Loucy (cell line): ENCODE measurements around the gene VPS51.

ENCODE experiments used
- H2AFZ ChIP-seq: fragments of 200-600 bp; sonication (generic); 2 replicates; pipeline ENCODE4 v1.6.0; 2016; ENCODE audit warnings: antibody characterized with exemption, mild to moderate bottlenecking, low read length, moderate library complexity
- H3F3A ChIP-seq: fragments of 200-600 bp; 2 replicates; pipeline ENCODE4 v1.6.0; 2016; ENCODE audit warnings: antibody characterized with exemption, low read depth, mild to moderate bottlenecking
- H3K27me3 ChIP-seq: fragments of 200-600 bp; sonication (generic); 2 replicates; pipeline ENCODE4 v1.6.1; 2014; ENCODE audit warnings: low read length, mild to moderate bottlenecking; ENCODE audit not compliant: insufficient read depth, poor library complexity, severe bottlenecking
- H3K36me3 ChIP-seq: fragments of 200-600 bp; sonication (generic); 2 replicates; pipeline ENCODE4 v1.6.1; 2016; ENCODE audit warnings: low read length; ENCODE audit not compliant: insufficient read depth
- H3K4me1 ChIP-seq: fragments of 200-600 bp; sonication (generic); 2 replicates; pipeline ENCODE4 v1.5.1; 2014; ENCODE audit warnings: low read length, mild to moderate bottlenecking; ENCODE audit not compliant: insufficient read depth, poor library complexity, severe bottlenecking
- H3K4me2 ChIP-seq: fragments of 200-600 bp; sonication (generic); 2 replicates; pipeline ENCODE4 v1.6.0; 2014; ENCODE audit warnings: antibody characterized with exemption, low read length, low read depth, mild to moderate bottlenecking; ENCODE audit not compliant: poor library complexity, severe bottlenecking
- H3K4me3 ChIP-seq: fragments of 200-600 bp; sonication (generic); 2 replicates; pipeline ENCODE4 v1.5.1; 2014; ENCODE audit warnings: low read length, mild to moderate bottlenecking, mixed read lengths; ENCODE audit not compliant: poor library complexity, severe bottlenecking
- H3K79me2 ChIP-seq: fragments of 200-600 bp; sonication (generic); 2 replicates; pipeline ENCODE4 v1.6.1; 2014; ENCODE audit warnings: low read length; ENCODE audit not compliant: insufficient read depth
- H3K9ac ChIP-seq: fragments of 200-600 bp; sonication (generic); 2 replicates; pipeline ENCODE4 v1.6.0; 2014; ENCODE audit warnings: mild to moderate bottlenecking, low read depth, low read length, moderate library complexity; ENCODE audit not compliant: poor library complexity, severe bottlenecking
- H3K9me2 ChIP-seq: fragments of 200-600 bp; sonication (generic); replicated peaks from 2 replicates; pipeline ENCODE4 v1.6.1; 2016; ENCODE audit warnings: low read depth, low read length, mixed read lengths
- H3K9me3 ChIP-seq: fragments of 200-600 bp; sonication (generic); 2 replicates; pipeline ENCODE4 v1.6.1; 2014; ENCODE audit warnings: mild to moderate bottlenecking, antibody characterized with exemption, low read length, low read depth; ENCODE audit not compliant: insufficient read depth
- H4K20me1 ChIP-seq: fragments of 200-600 bp; sonication (generic); 2 replicates; pipeline ENCODE4 v1.6.0; 2014; ENCODE audit warnings: antibody characterized with exemption, low read length, mild to moderate bottlenecking; ENCODE audit not compliant: insufficient read depth, poor library complexity, severe bottlenecking
- CTCF ChIP-seq: fragments of 200-600 bp; sonication (generic); conservative IDR thresholded peaks from 2 replicates; pipeline ENCODE4 v1.5.1; 2014; ENCODE audit warnings: mild to moderate bottlenecking, antibody characterized with exemption, low read length
- EZH2phosphoT487 ChIP-seq: fragments of 200-600 bp; IDR thresholded peaks from 2 replicates; pipeline ENCODE4 v1.6.1; 2018; ENCODE audit warnings: antibody characterized with exemption, mild to moderate bottlenecking, moderate library complexity, borderline replicate concordance

The VPS51 gene

GRCh38 chr11:65069217-65069616 is 26.8 kb upstream of the VPS51 start:
- Histone ChIP-seq H3K9me2 (no peaks in the 10 kb centered on the region), H3K79me2 (no peaks in the 10 kb centered on the region), H3K9ac (no peak overlapping the region), H4K20me1 (no peaks in the 10 kb centered on the region), H3K4me2 (no peak overlapping the region), H3K27me3 (no peaks in the 10 kb centered on the region), H2AFZ (no peak overlapping the region), H3F3A (no peaks in the 10 kb centered on the region), H3K4me3 (no peak overlapping the region), H3K4me1 (no peaks in the 10 kb centered on the region), H3K36me3 (no peaks in the 10 kb centered on the region), H3K9me3 (no peaks in the 10 kb centered on the region)
- TF ChIP-seq CTCF = no peak
- no peak for TF ChIP-seq EZH2phosphoT487

DNA sequence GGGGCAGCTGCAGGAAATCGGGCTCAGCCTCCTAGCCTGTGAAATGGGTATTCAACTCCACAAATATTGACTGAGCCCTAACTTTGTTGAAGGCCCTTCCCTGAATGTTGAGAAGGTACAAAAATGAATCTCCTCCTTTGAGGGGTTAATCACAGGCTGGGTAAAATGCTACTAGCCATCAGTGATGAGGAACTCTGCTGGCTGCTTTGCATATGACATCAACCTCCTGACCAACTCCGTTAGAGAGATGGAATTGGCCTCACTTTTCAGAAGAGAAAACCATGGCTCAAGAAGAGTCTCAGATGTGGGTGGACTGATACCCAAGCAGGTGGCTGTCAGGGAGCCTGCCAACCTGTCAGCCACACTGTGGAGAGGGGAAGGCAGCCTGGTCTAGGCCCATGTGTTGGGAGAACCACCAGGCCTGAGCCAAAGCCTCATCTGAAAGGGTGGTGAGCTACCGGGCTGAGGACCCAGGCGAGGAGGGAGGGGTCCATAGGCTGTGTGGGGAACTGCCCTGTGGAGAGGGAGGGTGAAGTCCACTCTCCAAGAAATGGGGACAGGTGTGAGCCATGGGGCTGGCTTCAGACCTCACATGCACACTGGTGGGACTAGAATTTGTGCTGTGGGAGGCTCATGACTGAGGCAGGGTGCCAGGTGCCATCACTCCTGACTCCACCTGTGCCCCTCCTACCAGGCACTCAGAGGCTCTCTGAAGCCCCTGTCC is 23.9 kb upstream of the VPS51 start:
- no peaks in the 10 kb centered on the region for H3K9me3 ChIP-seq
- no peak overlapping the region for H3K9ac ChIP-seq
- H4K20me1 ChIP-seq = no peaks in the 10 kb centered on the region
- H3K4me3 ChIP-seq = no peak overlapping the region
- H3K27me3 ChIP-seq = no peaks in the 10 kb centered on the region
- H3K4me1 ChIP-seq = no peaks in the 10 kb centered on the region
- H3K36me3 ChIP-seq = peaks cover 9% of the 10 kb centered on the region; the same call in 1 of the 2 replicates
- no peak overlapping the region for H3K4me2 ChIP-seq
- peaks cover 14% of the 10 kb centered on the region for H3K79me2 ChIP-seq
- H2AFZ ChIP-seq = no peak overlapping the region
- TF ChIP-seq EZH2phosphoT487 (no peak), CTCF (no peak)
- no peaks in the 10 kb centered on the region for H3K9me2 ChIP-seq
- no peaks in the 10 kb centered on the region for H3F3A ChIP-seq

GRCh38 chr11:65072631-65072966 is 23.4 kb upstream of the VPS51 start:
- TF ChIP-seq EZH2phosphoT487 (no peak), CTCF (no peak)
- Histone ChIP-seq H4K20me1 (peaks cover under 1% of the 10 kb centered on the region), H3K36me3 (peaks cover 9% of the 10 kb centered on the region; the same call in 1 of the 2 replicates), H3K4me3 (no peak overlapping the region), H3K4me2 (no peak overlapping the region), H3K9me3 (no peaks in the 10 kb centered on the region), H3K79me2 (peaks cover 19% of the 10 kb centered on the region), H2AFZ (no peak overlapping the region), H3F3A (no peaks in the 10 kb centered on the region), H3K4me1 (peaks cover 3% of the 10 kb centered on the region), H3K9ac (no peak overlapping the region), H3K9me2 (no peaks in the 10 kb centered on the region), H3K27me3 (no peaks in the 10 kb centered on the region)
